Esophagus squamous epithelium (tissue), 5 donors: Measurements from ENCODE around the gene TNFSF11. TPM values are rescaled to one million over a fixed set of nuclear protein-coding genes. Genes with fewer than 3 reads are reported as not detected.

Source experiments
- DNase-seq: peaks from one replicate; lab custom pipeline; 2025; lab: John Stamatoyannopoulos, UW
- H3K27ac ChIP-seq, 4 donors: fragments of 200-600 bp; sonication (generic); one replicate each; pipeline ENCODE4 v1.5.1; 2016 to 2019; ENCODE audit warnings: mild to moderate bottlenecking in 1 of 4
- H3K27me3 ChIP-seq, 4 donors: fragments of 200-600 bp; sonication (generic); 1 replicate in 3 of 4; 2 replicates in 1 of 4; pipeline versions ENCODE4 v1.5.1 to v1.6.0; 2017 to 2021; ENCODE audit warnings: antibody characterized with exemption in 1 of 4
- H3K36me3 ChIP-seq, 3 donors: fragments of 200-600 bp; sonication (generic); one replicate each; pipeline ENCODE4 v1.5.1; 2016 to 2019
- H3K4me1 ChIP-seq, 3 donors: fragments of 200-600 bp; sonication (generic); one replicate each; pipeline ENCODE4 v1.5.1; 2017 to 2019
- H3K4me3 ChIP-seq, 4 donors: fragments of 200-600 bp; sonication (generic); 1 replicate in 3 of 4; 2 replicates in 1 of 4; pipeline ENCODE4 v1.5.1; 2016 to 2019; ENCODE audit warnings: mild to moderate bottlenecking in 2 of 4, moderate library complexity in 1 of 4
- H3K9me3 ChIP-seq, 3 donors: fragments of 200-600 bp; sonication (generic); one replicate each; pipeline ENCODE4 v1.5.1; 2016 to 2019
- POLR2A ChIP-seq, 4 donors: fragments of 450-650 bp; IDR thresholded peaks; one replicate each; pipeline ENCODE4 v1.6.1; 2017; ENCODE audit warnings: antibody characterized with exemption in 4 of 4, mild to moderate bottlenecking in 4 of 4, moderate library complexity in 3 of 4
- whole genome bisulfite sequencing, 2 donors: methylation state at CpG; one replicate each; pipeline ENCODE4 v1.1.5; 2018; 5-methylcytosine and 5-hydroxymethylcytosine counted together
- intact Hi-C: fragments of 100-400 bp; cut with DNase I; formaldehyde crosslinking; loops from one replicate; pipeline ENCODE4 v1.15.0; 2022
- total RNA-seq, 4 donors: library from RNA; depleted of rRNA; stranded (reverse); fragments of >200 nt; gene quantifications; one replicate each; pipeline ENCODE4 v1.1.0, GENCODE V29; 2016
- TF ChIP-seq, protein P1 (sequence below), 6 experiments: fragments of 450-650 bp in 4 of 6; fragments of 200-600 bp in 2 of 6; sonication (generic) in 2 of 6; IDR thresholded peaks; one replicate each; pipeline ENCODE4 v1.5.1; 2016 to 2019; ENCODE audit warnings: antibody characterized with exemption in 6 of 6, mild to moderate bottlenecking in 4 of 6, moderate library complexity in 4 of 6
- donor health status: DM: yes; HTN: yes; CAD: no.

Gene TNFSF11
- total RNA-seq, 4 donors from 2014 or later, result 0.18 to 0.45 TPM; not detected in 2

DNA sequence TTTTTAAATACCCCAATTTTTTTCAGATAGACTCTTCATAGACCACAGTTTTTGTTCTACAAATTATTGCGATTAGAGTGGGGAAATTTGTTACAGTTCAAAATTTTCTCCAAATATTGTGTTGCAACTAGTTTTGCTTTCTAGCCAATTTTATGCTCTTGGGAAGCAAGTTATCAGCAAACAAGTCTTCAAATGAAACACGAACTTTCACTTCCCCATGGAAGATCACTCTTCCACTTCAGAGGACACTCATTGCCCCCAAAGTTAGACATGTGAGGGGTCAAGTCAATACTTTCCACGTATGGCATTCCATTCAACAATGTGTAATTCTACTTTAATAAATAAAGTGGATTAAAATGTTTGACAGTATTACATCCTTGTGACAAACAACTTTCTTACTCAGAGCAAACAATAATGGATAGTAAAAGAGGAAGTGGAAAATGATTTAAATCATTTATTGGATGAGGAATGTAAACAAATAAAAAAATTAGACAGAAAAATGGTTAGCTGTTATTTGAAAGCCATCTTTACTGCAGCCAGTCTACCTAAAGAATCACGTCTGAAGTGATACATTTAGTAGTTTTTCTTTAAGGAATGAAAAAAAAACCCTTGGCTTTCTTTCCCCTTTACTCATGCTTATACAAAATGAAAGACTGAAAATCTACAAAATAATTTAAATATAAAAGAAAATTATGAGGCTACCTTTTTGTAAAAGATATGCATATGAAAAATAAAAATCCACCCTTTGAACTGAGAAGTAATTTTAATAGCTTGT is 41.2 kb upstream of the TNFSF11 start:
- intact Hi-C loops, result no loop called here
- Histone ChIP-seq H3K4me3 (no peak overlapping the region), H3K36me3 (no peaks in the 10 kb centered on the region), H3K4me1 (no peaks in the 10 kb centered on the region), H3K9me3 (no peaks in the 10 kb centered on the region), H3K27ac (no peak overlapping the region), H3K27me3 (no peaks in the 10 kb centered on the region)
- TF ChIP-seq POLR2A (IDR thresholded peaks at IDR 0.05), result no peak
- TF ChIP-seq, protein P1, sequence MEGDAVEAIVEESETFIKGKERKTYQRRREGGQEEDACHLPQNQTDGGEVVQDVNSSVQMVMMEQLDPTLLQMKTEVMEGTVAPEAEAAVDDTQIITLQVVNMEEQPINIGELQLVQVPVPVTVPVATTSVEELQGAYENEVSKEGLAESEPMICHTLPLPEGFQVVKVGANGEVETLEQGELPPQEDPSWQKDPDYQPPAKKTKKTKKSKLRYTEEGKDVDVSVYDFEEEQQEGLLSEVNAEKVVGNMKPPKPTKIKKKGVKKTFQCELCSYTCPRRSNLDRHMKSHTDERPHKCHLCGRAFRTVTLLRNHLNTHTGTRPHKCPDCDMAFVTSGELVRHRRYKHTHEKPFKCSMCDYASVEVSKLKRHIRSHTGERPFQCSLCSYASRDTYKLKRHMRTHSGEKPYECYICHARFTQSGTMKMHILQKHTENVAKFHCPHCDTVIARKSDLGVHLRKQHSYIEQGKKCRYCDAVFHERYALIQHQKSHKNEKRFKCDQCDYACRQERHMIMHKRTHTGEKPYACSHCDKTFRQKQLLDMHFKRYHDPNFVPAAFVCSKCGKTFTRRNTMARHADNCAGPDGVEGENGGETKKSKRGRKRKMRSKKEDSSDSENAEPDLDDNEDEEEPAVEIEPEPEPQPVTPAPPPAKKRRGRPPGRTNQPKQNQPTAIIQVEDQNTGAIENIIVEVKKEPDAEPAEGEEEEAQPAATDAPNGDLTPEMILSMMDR (IDR thresholded peaks at IDR 0.05), result no peak
- no peak for DNase-seq
- WGBS, 2 donors, result 37 to 41% methylated on average over 4 of the region's 4 CpGs

DNA sequence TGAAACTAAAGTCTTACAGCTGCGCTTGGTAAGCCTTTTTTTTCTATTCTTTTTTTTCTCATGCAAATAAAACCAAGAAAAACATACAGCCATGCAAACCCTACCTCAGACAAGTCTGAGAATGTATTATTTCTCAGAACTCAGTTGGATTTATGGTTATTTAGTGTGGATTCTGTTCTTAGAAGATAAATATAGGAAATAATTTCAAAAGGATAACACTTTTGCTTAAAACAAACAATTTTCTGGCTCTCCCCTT is 40.7 kb upstream of the TNFSF11 start:
- no peak for DNase-seq
- Histone ChIP-seq H3K27ac (no peak overlapping the region), H3K36me3 (no peaks in the 10 kb centered on the region), H3K9me3 (no peaks in the 10 kb centered on the region), H3K4me1 (no peaks in the 10 kb centered on the region), H3K4me3 (no peak overlapping the region), H3K27me3 (no peaks in the 10 kb centered on the region)
- TF ChIP-seq POLR2A (IDR thresholded peaks at IDR 0.05), result no peak
- TF ChIP-seq, protein P1 (IDR thresholded peaks at IDR 0.05), result no peak
- WGBS, 2 donors, result 73% methylated on average over 1 of the region's 1 CpG
- intact Hi-C loops, result no loop called here

DNA sequence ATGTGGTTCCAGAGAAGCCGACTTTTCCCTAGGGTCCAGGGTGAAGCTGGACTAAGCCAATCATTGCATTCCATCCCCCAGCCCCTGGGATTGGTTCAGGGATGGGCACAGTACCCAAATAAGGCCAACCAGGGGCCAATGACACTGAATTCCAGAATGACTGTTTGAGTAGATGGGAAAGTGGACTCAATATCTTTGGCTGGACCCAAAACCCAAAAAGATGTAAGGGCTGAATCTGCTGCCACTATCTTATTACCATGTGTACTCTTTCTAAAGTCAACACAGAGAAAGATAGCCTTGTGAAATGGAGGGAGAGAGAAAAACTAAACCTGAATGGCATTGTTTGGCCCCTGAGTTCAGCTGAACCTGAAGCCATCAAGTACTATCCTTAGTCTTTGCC is 39.2 kb upstream of the TNFSF11 start:
- H3K9me3 ChIP-seq, result no peaks in the 10 kb centered on the region
- TF ChIP-seq, protein P1 (IDR thresholded peaks at IDR 0.05), result no peak
- TF ChIP-seq POLR2A (IDR thresholded peaks at IDR 0.05), result no peak
- 91% methylated on average over 1 of the region's 1 CpG; no CpG with 5 or more reads in 1 of the 2 donors for WGBS, 2 donors
- H3K36me3 ChIP-seq, result no peaks in the 10 kb centered on the region
- intact Hi-C loops, result no loop called here
- no peaks in the 10 kb centered on the region for H3K4me1 ChIP-seq
- no peak overlapping the region for H3K4me3 ChIP-seq
- DNase-seq, result no peak
- H3K27me3 ChIP-seq, result no peaks in the 10 kb centered on the region
- no peak overlapping the region for H3K27ac ChIP-seq

DNA sequence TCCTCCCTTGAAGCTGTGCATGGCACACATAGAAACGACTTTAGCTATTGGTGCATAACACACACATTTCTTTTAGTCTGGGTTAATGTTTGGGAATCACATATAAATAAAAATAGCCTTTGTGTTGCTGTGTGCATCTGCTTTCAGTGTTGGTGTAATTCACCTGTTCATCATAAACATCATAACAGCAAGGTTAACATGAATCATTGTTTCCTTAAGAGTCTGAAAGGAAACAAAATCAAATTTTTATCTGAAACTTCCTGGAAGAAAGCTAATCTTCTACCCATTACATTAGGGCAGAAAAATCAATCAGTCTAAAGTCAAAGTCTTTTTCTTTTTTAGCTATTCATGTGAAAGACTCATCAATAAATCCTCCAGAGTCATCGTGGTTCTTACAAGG is 35.0 kb upstream of the TNFSF11 start:
- TF ChIP-seq, protein P1 (IDR thresholded peaks at IDR 0.05), result no peak
- no peak for TF ChIP-seq POLR2A (IDR thresholded peaks at IDR 0.05)
- WGBS, 2 donors, result 56 to 71% methylated on average over 2 of the region's 2 CpGs
- H3K27ac ChIP-seq, result no peak overlapping the region
- H3K27me3 ChIP-seq, result no peaks in the 10 kb centered on the region
- no peaks in the 10 kb centered on the region for H3K9me3 ChIP-seq
- no peak for DNase-seq
- no peak overlapping the region for H3K4me3 ChIP-seq
- intact Hi-C loops, result no loop called here
- H3K4me1 ChIP-seq, result no peaks in the 10 kb centered on the region
- no peaks in the 10 kb centered on the region for H3K36me3 ChIP-seq

DNA sequence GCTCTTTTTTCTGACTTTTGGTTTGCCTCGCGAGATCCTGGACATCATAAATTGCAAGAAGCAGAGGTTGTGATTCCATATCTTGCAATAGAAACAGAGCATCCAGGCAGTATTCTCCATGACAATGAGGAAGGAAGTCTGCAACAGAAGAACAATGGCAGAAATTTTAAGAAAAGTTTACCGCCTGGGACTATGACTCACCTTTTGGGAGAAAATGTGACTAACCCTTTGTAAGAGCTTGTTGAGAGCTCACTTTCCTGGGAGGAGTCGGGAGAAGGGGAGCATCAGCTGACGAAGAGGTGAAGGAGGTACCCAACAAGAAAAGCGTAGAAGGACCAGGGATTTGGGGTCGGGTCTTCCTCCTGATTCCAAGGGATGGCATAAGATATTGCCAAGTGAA is 34.3 kb upstream of the TNFSF11 start:
- WGBS, 2 donors, result 62 to 64% methylated on average over 7 of the region's 7 CpGs
- Histone ChIP-seq H3K9me3 (no peaks in the 10 kb centered on the region), H3K4me3 (no peak overlapping the region), H3K4me1 (no peaks in the 10 kb centered on the region), H3K27me3 (no peaks in the 10 kb centered on the region), H3K27ac (no peak overlapping the region), H3K36me3 (no peaks in the 10 kb centered on the region)
- no peak for DNase-seq
- TF ChIP-seq, protein P1 (IDR thresholded peaks at IDR 0.05), result no peak
- no peak for TF ChIP-seq POLR2A (IDR thresholded peaks at IDR 0.05)
- intact Hi-C loops, result no loop called here
